SKM-1 treated with dmso at 0.1 percent for 144 hours (cell line): ENCODE results near the gene ACP1.
A peak's percentile ranks its signal among the peaks of the same experiment; 100 is the strongest.

Experiments
- DNase-seq: peaks from one replicate; lab custom pipeline; 2025; ENCODE audit not compliant: unreplicated experiment; lab: John Stamatoyannopoulos, UW

The ACP1 gene

DNA sequence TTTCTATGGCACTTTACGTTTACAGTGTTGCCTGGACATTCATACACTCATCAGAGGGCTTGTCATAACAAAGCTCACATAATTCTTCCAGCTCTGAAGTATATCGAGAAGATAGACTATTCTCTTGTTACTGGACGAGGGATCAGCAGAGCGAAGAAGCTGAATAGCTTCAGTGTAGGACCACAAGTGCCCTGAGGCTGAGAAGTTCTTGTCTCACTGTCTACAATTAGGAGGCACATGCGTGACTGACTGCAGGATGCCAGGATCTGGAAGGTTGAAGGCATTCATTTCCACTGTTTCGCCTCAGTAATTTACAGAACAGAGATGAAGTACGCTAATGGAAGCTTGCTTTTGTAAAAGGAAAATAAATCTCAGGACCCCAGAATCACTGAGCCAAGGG, 10.5 kb upstream of the ACP1 start:
- no peak for DNase-seq

DNA sequence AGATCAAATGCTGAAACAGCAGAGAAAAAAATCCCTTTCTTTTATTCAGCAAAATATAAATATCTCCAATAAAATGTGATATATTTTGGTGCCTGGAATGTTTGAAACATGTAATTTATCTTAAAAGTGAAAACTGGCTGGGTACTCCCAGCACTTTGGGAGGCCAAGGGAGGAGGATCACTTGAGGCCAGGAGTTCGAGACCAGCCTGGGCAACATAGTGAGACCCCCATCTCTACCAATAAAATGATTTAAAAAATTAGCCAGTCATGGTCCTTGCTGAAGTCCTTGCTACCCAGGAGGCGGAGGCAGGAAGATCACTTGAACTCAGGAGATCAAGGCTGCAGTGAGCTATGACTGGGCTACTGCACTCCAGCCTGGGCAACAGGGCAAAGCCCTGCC, 9.6 kb upstream of the ACP1 start:
- no peak for DNase-seq

DNA sequence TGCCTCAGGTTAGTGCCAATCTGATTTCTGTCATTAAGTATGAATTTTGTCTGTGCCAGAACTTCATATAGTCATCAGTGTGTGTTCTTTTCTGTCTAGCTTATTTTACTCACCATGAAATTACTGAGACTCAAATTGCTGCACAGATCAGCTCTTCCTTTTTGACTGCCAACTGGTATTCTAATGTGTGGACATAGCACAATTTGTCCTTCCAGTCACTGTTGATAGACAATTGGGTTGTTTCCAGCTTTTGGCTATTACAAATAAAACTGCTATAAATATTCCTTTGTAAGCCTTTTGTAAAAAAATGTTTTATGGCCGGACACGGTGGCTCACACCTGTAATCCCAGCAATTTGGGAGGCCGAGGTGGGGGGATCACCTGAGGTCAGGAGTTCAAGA, 8.7 kb upstream of the ACP1 start:
- no peak for DNase-seq

DNA sequence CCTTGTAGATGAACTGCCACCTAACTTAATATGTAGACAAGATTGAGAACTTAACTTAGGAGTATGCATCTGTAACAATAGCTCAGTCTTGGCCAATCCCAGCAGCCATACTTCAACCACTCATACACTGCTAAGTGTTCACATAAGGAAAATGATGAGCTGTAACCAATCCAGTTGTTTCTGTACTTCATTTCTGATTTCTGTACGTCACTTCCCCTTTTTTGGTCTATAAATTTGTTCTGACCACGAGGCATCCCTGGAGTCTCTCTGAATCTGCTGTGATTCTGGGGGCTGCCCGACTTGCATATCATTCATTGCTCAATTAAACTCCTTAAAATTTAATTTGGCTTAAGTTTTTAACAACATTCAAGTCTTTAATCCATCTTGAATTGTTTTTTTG, 7.3 kb upstream of the ACP1 start:
- no peak for DNase-seq

DNA sequence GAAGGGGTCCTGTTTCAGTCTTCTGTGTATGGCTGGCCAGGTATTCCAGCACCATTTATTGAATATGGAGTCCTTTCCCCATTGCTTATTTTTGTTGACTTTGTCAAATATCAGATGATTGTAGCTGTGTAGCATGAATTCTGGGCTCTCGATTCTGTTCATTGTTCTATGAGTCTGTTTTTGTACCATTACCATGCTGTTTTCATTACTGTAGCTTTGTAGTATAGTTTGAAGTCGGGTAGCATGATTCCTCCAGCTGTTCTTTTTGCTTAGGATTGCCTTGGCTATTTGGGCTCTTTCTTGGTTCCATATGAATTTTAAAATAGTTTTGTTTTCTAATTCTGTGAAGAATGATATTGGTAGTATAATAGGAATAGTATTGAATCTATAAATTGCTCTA, 6.9 kb upstream of the ACP1 start:
- DNase-seq, result no peak

DNA sequence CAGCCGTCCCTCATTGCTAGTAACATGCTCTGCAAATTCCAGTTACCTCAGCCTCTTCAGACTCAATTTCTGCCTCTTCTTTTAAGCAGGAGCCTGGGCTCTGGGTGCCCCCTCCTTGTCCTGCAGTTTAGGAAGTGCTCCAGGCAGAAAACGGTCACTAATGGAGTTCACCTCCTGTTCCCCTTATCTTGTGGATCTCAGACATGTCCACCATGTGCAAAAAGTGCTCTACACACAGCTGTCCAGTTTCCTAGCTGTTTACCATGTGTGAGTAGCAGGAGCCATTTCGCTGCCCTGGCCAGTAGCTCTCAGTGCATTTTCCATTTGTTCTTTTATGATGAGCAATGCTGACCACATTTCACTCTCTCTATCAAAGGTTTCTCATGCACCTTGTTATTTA, 5.8 kb upstream of the ACP1 start:
- DNase-seq, result no peak

GRCh38 chr2:259789-260331, 4.9 kb upstream of the ACP1 start:
- no peak for DNase-seq

DNA sequence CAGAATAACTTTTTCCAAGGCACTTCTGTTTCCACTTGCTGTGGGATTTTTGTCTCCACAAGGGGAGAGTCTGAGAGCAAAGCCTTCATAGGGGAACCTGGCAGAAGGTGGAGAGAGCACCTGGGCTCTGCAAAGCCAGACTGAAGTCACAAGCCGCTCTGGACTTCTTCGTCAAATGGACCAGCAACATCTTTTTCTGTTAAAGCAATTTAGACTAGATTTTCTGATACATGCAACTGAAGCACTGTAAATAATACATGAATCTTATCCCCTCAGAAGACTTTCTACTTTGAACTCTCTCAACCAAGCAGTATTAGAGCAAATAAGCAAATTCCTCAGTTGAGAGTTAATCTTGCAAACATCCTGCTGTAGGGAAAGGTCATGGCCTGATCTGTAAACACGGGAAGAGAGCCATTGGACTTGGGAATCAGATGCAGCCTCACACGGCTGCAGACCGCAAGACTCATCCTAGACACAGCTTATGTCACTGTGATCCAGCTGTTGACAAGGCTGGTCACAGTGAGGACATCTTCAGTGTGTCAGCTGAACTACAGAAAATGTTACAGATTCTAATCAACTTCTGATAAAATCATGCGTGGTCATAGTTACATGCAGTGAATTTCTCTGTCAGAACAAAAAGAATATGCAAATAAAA, 4.1 kb upstream of the ACP1 start:
- no peak for DNase-seq

DNA sequence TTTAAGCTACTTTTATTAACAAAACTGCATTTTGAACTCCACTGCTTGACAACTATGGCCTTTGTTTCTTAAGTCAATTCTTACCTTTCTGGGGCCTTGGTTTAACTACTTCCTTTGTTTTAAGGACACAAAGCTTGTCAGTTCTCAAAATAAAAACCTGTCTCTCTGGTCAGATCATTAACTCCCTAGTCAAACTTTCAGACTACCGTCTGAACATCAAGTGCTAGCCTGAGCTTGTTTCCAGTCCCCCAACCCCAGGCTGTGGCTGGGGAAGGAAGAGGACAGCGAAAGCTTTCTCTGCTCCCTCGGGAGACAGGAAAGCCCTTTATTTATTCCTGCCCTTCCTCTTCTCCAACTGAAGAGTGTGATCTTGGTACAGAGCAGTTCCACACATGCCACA, 2.6 kb upstream of the ACP1 start:
- DNase-seq, result no peak

GRCh38 chr2:263022-263738, 1.6 kb upstream of the ACP1 start:
- DNase-seq, result no peak

- no peak for DNase-seq
Measured at GRCh38 chr2:263774-264492, 814 bp upstream of the ACP1 start, which contains the start of gene SH3YL1. TSS of gene SH3YL1 (minus strand) at chr2:264032. CDS start at chr2:263984, 48 bp downstream.

DNA sequence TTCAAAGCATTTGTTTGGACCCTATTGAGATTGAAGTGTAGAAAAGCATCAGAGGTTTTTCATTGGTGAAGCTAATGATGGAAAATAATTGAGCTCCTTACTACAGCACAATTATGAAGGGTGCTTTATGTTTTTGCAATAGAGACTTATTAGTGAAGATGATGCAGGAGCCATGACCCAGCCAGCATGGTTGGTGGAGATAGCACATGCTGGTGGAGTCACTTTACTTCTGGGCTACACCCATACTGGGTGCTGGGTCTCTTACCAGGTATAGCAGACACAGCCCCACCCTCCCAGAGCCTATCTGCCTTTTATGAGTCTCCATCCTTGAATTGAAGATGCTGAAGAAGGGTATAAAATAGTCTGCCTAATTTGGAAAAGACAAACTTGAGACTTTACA, 3.6 kb downstream of the ACP1 start:
- no peak for DNase-seq

DNA sequence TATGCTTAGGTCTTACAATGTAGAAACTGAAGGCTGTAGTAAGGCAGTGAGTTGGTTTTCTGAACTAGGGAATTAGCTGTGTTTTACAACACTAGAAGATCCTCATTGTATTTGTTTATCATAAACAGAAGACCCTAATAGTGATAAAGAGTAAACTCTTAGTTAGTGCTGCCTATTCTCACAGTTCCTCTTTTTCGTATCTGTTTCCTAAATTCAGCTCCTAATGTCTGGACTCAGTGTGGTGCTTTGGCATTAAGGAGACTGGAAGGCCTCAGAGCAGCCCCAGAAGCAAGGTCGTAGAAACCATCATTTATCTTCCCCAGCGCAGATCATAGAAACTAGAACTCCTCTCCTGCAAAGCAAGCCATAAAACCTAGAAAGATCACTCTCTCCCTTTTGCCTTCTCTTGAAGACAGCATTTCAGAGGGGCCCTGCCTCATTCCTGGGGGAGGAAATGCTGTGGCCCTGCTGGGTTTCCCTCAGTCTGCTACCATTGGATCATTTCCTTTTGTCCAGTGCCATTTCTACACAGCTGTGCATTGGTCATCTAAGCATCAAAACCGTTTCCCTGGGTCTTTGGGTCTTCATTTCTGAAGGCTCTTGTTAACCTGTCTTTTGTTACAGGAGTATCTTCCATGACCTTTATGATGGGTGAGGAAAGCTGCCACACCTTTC, 4.7 kb downstream of the ACP1 start:
- no peak for DNase-seq

DNA sequence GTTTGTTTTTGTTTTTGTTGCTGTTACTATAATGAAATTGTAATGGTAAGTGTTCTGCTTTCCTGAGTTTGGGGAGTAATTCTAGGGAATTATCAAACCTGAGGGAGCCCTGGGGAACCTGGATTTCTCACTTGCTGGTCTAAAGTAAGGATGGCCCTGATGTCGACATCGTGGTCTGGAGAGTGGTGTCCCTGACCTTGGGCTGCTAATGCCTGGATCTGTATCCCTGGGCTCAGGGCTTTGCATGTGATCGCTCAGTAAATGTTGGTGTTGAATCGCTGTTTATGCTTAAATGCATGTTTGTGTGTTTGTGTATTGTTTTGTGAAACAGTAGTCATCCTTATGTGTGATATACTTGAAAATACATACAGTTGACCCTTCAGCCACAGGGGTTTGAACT, 6.1 kb downstream of the ACP1 start:
- DNase-seq, result no peak

DNA sequence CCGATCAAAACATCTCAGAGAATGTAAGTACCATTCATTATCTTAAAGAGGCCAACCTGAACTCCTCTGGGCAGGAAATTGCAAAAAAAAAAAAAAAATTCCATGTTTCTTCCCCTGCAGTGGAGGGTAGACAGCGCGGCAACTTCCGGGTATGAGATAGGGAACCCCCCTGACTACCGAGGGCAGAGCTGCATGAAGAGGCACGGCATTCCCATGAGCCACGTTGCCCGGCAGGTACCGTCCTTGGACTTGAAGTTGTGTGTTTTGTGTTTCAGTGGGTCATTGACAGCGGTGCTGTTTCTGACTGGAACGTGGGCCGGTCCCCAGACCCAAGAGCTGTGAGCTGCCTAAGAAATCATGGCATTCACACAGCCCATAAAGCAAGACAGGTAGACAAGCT, 7.2 kb downstream of the ACP1 start:
- no peak for DNase-seq

DNA sequence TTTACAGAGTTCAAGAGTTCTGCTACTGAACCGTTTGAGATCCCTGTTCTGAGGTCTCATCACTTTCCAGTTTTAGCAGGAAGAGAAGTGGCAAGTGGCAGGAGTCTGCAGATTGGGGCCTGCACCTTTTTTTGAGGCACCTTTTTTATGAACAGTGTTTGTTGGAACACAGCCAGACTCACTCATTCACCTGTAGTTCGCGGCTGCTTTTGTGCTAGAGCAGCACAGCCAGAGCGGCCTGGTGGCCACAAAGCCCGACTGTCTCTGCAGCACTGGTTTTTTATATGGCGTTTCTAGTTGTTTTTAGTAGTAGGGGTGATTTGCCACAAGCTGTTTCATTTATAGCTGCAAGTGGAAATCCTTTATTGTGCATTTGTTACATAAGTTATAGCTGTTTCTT, 8.6 kb downstream of the ACP1 start:
- no peak for DNase-seq

- no peak for DNase-seq
Measured at GRCh38 chr2:274503-274902, 9.8 kb downstream of the ACP1 start.

DNA sequence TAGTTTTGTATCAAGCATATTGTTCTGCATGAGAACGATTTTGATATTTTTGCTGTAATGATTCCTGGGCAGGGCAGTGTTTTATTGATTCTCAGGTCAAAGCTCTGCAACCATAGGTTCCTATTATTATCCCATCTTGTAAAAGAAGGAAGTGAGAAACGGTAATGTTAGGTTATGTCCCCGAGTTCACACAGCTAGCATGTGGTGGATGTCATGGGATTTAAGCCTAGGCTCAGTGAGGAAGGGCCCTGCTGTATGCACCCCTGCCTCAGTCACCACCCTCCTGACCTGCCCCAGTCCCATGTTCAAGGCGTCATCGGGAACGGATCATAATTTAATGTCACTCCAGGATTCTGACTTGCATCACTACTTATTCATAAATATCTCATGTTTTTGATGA, 10.7 kb downstream of the ACP1 start:
- peak; percentile 46 for DNase-seq

DNA sequence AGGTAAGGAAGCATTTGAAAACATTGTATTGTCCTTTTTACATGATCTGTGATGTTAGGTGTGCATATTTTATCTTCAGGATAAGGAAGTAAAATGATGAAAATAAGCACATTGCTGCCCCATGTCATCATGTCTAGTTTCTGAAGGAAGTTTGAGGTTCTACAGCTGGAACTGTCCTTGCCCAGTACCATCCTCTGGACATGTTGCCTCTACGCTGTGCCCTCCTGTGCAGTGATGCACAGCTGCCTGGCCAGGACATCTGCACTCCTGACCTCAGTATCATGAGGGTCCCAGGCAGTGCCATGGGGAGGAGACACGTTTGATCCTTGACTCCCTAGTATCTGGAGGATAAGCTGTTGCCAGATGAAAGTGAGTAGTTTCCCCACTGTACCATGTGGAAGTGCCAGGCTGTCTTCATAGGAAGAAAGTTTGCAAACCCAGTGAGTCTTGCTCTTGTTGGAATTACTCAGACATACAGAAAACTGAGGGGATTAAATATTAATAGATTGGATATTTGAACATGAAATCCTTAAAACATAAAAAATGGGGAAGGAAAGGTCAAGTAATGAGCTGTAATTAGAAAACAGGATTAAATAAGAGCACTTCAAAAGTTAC, 13.7 kb downstream of the ACP1 start:
- no peak for DNase-seq

GRCh38 chr2:278927-279320, 14.2 kb downstream of the ACP1 start:
- DNase-seq, result no peak

DNA sequence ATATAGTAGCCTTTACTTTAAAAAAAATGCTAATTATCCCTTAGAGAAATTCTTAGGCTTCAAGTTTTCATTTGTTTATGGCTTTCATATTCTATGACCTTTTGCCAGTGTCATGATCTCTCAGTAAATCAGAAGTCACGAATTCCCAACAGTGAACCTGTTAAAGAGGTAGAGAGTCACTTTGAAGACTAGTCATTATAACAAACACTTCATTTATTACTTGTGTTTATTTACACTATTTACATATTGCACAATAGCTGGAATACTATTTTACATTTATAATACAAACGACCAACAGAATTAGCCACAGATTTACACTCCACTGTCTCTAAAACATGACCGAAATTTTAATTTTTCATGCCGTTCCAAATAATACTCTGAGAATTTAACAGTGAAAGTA, 14.6 kb downstream of the ACP1 start:
- no peak for DNase-seq
